SK-N-SH treated with all-trans-retinoic acid at 6 μM for 48 hours (cell line): ENCODE data around the gene FYN.
"Not testable (repeated sequence)": the region's sequence is repeated elsewhere in the genome, so short reads cannot be mapped to it uniquely, and the experiment has no call there.

Experiments
- ATAC-seq: fragments of 200-7000 bp; cut with Tn5 transposase; 3 replicates; pipeline ENCODE4 v1.9.1; 2020; ENCODE audit warnings: mild to moderate bottlenecking, moderate library complexity
- ARNTL ChIP-seq: fragments of 450-650 bp; formaldehyde crosslinking; IDR thresholded peaks from 2 replicates; pipeline ENCODE4 v1.5.0; 2020; ENCODE audit warnings: low read depth, mild to moderate bottlenecking, moderate library complexity, borderline replicate concordance
- BACH2 ChIP-seq: fragments of 250-450 bp; sonication (Bioruptor Pico); IDR thresholded peaks from 2 replicates; pipeline ENCODE4 v1.9.0; 2021; ENCODE audit warnings: mild to moderate bottlenecking, borderline replicate concordance
- CREB5 ChIP-seq: fragments of 250-450 bp; sonication (Bioruptor Pico); IDR thresholded peaks from 2 replicates; pipeline ENCODE4 v1.5.1; 2020; ENCODE audit warnings: low read depth, mild to moderate bottlenecking, moderate library complexity
- CSDC2 ChIP-seq: fragments of 250-450 bp; sonication (Bioruptor Pico); IDR thresholded peaks from 2 replicates; pipeline ENCODE4 v1.5.0; 2020; ENCODE audit warnings: mild to moderate bottlenecking, moderate library complexity
- CSRNP3 ChIP-seq: fragments of 250-450 bp; sonication (Bioruptor Pico); IDR thresholded peaks from 2 replicates; pipeline ENCODE4 v1.5.1; 2021; ENCODE audit warnings: mild to moderate bottlenecking, moderate library complexity
- ESRRG ChIP-seq: fragments of 250-450 bp; sonication (Bioruptor Pico); IDR thresholded peaks from 2 replicates; pipeline ENCODE4 v1.6.1; 2021; ENCODE audit warnings: mild to moderate bottlenecking
- GLIS3 ChIP-seq: fragments of 250-450 bp; sonication (Bioruptor Pico); IDR thresholded peaks from 2 replicates; pipeline ENCODE4 v1.5.0; 2020; ENCODE audit warnings: mild to moderate bottlenecking, moderate library complexity
- ISL1 ChIP-seq: fragments of 250-450 bp; sonication (Bioruptor Pico); IDR thresholded peaks from 2 replicates; pipeline ENCODE4 v2.1.2; 2022; ENCODE audit warnings: mild to moderate bottlenecking, moderate library complexity
- OSR1 ChIP-seq: fragments of 250-450 bp; sonication (Bioruptor Pico); IDR thresholded peaks from 2 replicates; pipeline ENCODE4 v1.8.0; 2022; ENCODE audit warnings: moderate library complexity, mild to moderate bottlenecking, inconsistent platforms
- RARB ChIP-seq: fragments of 250-450 bp; sonication (Bioruptor Pico); IDR thresholded peaks from 2 replicates; pipeline ENCODE4 v1.8.0; 2021; ENCODE audit warnings: mild to moderate bottlenecking, moderate library complexity
- SNAI2 ChIP-seq: fragments of 250-450 bp; sonication (Bioruptor Pico); IDR thresholded peaks from 2 replicates; pipeline ENCODE4 v1.5.0; 2020; ENCODE audit warnings: mild to moderate bottlenecking, moderate library complexity
- ZFP3 ChIP-seq: fragments of 250-450 bp; sonication (Bioruptor Pico); IDR thresholded peaks from 2 replicates; pipeline ENCODE4 v1.5.0; 2020; ENCODE audit warnings: mild to moderate bottlenecking, moderate library complexity
- ZFP30 ChIP-seq: fragments of 450-650 bp; formaldehyde crosslinking; IDR thresholded peaks from 2 replicates; pipeline ENCODE4 v1.5.0; 2022; ENCODE audit warnings: mild to moderate bottlenecking, moderate library complexity
- ZNF565 ChIP-seq: fragments of 450-650 bp; formaldehyde crosslinking; conservative IDR thresholded peaks from 2 replicates; pipeline ENCODE4 v1.5.0; 2020; ENCODE audit warnings: low read depth, mild to moderate bottlenecking, moderate library complexity
- ZNF70 ChIP-seq: fragments of 450-650 bp; formaldehyde crosslinking; IDR thresholded peaks from 2 replicates; pipeline ENCODE4 v1.5.0; 2020; ENCODE audit warnings: mild to moderate bottlenecking, moderate library complexity
- ZNF8 ChIP-seq: fragments of 450-650 bp; formaldehyde crosslinking; IDR thresholded peaks from 2 replicates; pipeline ENCODE4 v1.5.0; 2020; ENCODE audit warnings: mild to moderate bottlenecking, moderate library complexity
- TF ChIP-seq, protein P1 (sequence below): fragments of 250-450 bp; sonication (Bioruptor Pico); IDR thresholded peaks from 2 replicates; pipeline ENCODE4 v1.5.0; 2020; ENCODE audit warnings: mild to moderate bottlenecking, moderate library complexity
- TF ChIP-seq, protein P2 (sequence below): fragments of 250-450 bp; sonication (Bioruptor Pico); IDR thresholded peaks from 2 replicates; pipeline ENCODE4 v1.8.0; 2020; ENCODE audit warnings: mild to moderate bottlenecking, moderate library complexity, borderline replicate concordance

FYN gene

GRCh38 chr6:111835807-111836206, 37.4 kb downstream of the FYN start (continued):
- TF ChIP-seq, protein P1, sequence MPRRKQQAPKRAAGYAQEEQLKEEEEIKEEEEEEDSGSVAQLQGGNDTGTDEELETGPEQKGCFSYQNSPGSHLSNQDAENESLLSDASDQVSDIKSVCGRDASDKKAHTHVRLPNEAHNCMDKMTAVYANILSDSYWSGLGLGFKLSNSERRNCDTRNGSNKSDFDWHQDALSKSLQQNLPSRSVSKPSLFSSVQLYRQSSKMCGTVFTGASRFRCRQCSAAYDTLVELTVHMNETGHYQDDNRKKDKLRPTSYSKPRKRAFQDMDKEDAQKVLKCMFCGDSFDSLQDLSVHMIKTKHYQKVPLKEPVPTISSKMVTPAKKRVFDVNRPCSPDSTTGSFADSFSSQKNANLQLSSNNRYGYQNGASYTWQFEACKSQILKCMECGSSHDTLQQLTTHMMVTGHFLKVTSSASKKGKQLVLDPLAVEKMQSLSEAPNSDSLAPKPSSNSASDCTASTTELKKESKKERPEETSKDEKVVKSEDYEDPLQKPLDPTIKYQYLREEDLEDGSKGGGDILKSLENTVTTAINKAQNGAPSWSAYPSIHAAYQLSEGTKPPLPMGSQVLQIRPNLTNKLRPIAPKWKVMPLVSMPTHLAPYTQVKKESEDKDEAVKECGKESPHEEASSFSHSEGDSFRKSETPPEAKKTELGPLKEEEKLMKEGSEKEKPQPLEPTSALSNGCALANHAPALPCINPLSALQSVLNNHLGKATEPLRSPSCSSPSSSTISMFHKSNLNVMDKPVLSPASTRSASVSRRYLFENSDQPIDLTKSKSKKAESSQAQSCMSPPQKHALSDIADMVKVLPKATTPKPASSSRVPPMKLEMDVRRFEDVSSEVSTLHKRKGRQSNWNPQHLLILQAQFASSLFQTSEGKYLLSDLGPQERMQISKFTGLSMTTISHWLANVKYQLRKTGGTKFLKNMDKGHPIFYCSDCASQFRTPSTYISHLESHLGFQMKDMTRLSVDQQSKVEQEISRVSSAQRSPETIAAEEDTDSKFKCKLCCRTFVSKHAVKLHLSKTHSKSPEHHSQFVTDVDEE (CRISPR knock-in tag) = no peak
- TF ChIP-seq BACH2 (CRISPR knock-in tag) (no peak), CREB5 (no peak), ISL1 (CRISPR knock-in tag) (no peak), ESRRG (CRISPR knock-in tag) (no peak), CSRNP3 (CRISPR knock-in tag) (no peak)
- TF ChIP-seq, protein P2, sequence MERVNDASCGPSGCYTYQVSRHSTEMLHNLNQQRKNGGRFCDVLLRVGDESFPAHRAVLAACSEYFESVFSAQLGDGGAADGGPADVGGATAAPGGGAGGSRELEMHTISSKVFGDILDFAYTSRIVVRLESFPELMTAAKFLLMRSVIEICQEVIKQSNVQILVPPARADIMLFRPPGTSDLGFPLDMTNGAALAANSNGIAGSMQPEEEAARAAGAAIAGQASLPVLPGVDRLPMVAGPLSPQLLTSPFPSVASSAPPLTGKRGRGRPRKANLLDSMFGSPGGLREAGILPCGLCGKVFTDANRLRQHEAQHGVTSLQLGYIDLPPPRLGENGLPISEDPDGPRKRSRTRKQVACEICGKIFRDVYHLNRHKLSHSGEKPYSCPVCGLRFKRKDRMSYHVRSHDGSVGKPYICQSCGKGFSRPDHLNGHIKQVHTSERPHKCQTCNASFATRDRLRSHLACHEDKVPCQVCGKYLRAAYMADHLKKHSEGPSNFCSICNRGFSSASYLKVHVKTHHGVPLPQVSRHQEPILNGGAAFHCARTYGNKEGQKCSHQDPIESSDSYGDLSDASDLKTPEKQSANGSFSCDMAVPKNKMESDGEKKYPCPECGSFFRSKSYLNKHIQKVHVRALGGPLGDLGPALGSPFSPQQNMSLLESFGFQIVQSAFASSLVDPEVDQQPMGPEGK = no peak

DNA sequence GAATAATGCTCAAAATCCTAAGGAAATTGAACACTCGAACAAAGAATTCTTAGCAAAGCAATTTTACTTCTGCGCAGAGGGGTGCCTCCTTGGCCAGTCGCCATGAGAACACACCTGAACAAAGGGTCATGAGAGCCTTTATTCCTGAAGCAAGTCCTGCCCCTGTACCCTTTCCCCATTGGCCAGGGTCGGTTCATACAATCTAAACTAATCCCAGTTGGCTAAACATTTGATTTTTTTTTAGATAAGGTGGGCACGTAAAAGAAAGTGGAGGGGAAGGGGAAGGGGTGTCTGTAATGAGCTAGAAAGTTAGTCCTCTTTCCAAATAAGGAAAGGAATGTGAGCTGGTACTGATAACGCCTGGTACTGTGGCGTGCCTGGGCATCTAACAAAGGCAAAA, 37.9 kb downstream of the FYN start:
- not testable (repeated sequence) for ATAC-seq

- no peak for TF ChIP-seq ZFP30 (CRISPR knock-in tag)
- no peak for TF ChIP-seq ISL1 (CRISPR knock-in tag)
- TF ChIP-seq ZNF565 = no peak
- no peak for TF ChIP-seq SNAI2 (CRISPR knock-in tag)
- no peak for TF ChIP-seq ESRRG (CRISPR knock-in tag)
- TF ChIP-seq CSDC2 = no peak
- TF ChIP-seq GLIS3 (CRISPR knock-in tag) = no peak
- no peak for TF ChIP-seq OSR1
- TF ChIP-seq ARNTL = no peak
- ATAC-seq = no peak
These were observed 38.9 kb downstream of the FYN start for GRCh38 chr6:111834356-111834755.

DNA sequence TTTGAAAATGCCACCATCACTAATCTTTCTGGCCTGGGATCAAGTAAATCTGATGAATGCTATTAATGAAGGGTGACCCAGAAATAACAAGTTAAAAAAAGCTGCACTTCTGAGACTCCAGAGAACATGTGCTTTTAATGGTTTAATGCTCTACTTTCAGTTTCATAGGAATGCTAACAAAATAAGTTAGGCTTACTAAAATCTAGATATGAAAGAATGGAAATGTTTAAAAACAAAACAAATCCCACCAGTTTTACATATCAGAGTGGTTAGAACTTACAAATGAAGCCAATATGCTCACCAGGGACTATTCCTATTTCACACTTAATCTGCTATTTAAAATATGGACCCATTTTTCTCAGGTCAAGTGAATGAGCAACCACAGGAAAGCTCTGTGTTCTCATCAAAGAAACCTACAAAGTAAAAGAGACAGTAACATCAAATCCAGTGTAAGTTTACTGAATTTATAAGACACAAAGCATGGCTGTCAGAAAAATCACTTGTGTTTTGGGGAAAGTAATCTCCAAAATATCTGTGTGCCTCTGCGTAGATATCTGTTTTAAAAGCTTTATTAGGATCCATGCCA, 40.3 kb downstream of the FYN start:
- ATAC-seq = no peak
- no peak for TF ChIP-seq ZNF70 (CRISPR knock-in tag)

GRCh38 chr6:111831408-111831807, 41.8 kb downstream of the FYN start:
- TF ChIP-seq SNAI2 (CRISPR knock-in tag) (no peak), GLIS3 (CRISPR knock-in tag) (no peak), ZNF70 (CRISPR knock-in tag) (no peak), ZFP3 (CRISPR knock-in tag) (no peak), ZNF8 (CRISPR knock-in tag) (no peak), BACH2 (CRISPR knock-in tag) (no peak), RARB (CRISPR knock-in tag) (no peak), ISL1 (CRISPR knock-in tag) (no peak)
- TF ChIP-seq, protein P2 = no peak
- no peak for ATAC-seq
